HEK293T (cell line): ENCODE data around the gene NBEA.

Experiments used
- ARNT ChIP-seq: fragments of 450-650 bp; IDR thresholded peaks from 2 replicates; pipeline ENCODE4 v1.6.1; 2017; ENCODE audit warnings: mild to moderate bottlenecking
- FOXA1 ChIP-seq: fragments of 450-650 bp; IDR thresholded peaks from 2 replicates; pipeline ENCODE4 v1.6.1; 2016; ENCODE audit warnings: mild to moderate bottlenecking
- FOXM1 ChIP-seq: fragments of 450-650 bp; IDR thresholded peaks from 2 replicates; pipeline ENCODE4 v1.6.1; 2017; ENCODE audit warnings: mild to moderate bottlenecking, borderline replicate concordance
- HDGF ChIP-seq: fragments of 450-650 bp; IDR thresholded peaks from 2 replicates; pipeline ENCODE4 v1.6.1; 2017; ENCODE audit warnings: antibody characterized with exemption, borderline replicate concordance
- SP1 ChIP-seq: fragments of 450-650 bp; IDR thresholded peaks from 2 replicates; pipeline ENCODE4 v1.6.1; 2017
- SUZ12 ChIP-seq: fragments of 450-650 bp; IDR thresholded peaks from 2 replicates; pipeline ENCODE4 v1.6.1; 2016; ENCODE audit warnings: mild to moderate bottlenecking
- TARDBP ChIP-seq: fragments of 450-650 bp; IDR thresholded peaks from 2 replicates; pipeline ENCODE4 v1.6.1; 2016

GRCh38 chr13:35057858-35058257 is 115.8 kb downstream of the NBEA start:
- TF ChIP-seq SP1 = no peak
- no peak for TF ChIP-seq SUZ12
- no peak for TF ChIP-seq TARDBP
- TF ChIP-seq HDGF = no peak
- no peak for TF ChIP-seq FOXA1
- TF ChIP-seq FOXM1 = no peak
- no peak for TF ChIP-seq ARNT
